Measurements from ENCODE around the gene ASIP. TPM values are rescaled to one million over a fixed set of nuclear protein-coding genes. Genes with fewer than 3 reads are reported as not detected.

Gene ASIP
- total and polyA plus RNA-seq, 2 of the 4 experiments (the other 2 are of a cell fraction) = not detected

DNA sequence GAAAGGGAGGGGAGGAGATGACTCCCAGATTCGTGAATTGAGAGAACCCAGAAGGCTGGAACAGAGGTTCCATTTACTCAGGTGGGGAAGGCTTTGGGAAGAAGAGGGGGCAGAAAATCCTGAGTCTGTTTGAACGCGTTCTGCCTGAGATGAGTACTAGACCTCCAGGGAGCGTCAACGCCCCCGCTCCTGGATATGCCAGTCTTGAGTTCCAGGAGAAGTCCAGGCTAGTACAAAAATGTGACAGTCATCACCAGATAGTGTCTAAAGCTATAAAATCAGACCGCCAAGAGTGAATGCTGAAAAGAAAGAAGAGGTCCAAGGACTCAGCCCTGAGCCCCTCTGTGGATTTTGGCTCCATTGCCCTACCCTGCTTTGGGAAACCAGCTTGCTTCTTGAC is 53.3 kb downstream of the ASIP start:
- peaks cover 49% of the 10 kb centered on the region for H3K36me3 ChIP-seq (ENCODE audit: control insufficient read depth, insufficient read depth, low read length)

More for the DNA sequence above, 53.3 kb downstream of the ASIP start:
- Histone ChIP-seq H2BK15ac (ENCODE audit: low read depth, low read length) (no peak overlapping the region), H2AK9ac (replicated peaks; ENCODE audit: low read depth, low read length, poor library complexity) (no peak overlapping the region), H3K27me3 (ENCODE audit: control insufficient read depth, insufficient read depth, low read length) (no peaks in the 10 kb centered on the region), H3K4me1 (ENCODE audit: control insufficient read depth, insufficient read depth, low read length) (no peaks in the 10 kb centered on the region), H3K4me3 (ENCODE audit: insufficient read depth, low read depth, low read length) (no peak overlapping the region), H3K9me1 (ENCODE audit: insufficient read depth, low read length) (0 out of 2 replicates have a peak, but pooled peaks cover 3% of the 10 kb centered on the region), H3K4ac (ENCODE audit: low read depth, low read length) (no peak overlapping the region), H4K8ac (ENCODE audit: low read depth in 2 of 2, low read length in 2 of 2) (no peak overlapping the region), H2BK5ac (ENCODE audit: low read depth, low read length, poor library complexity, severe bottlenecking) (no peak overlapping the region), H3K79me1 (ENCODE audit: low read depth in 1 of 2, low read length in 2 of 2) (peaks cover 28 to 55% of the 10 kb centered on the region in 2 experiments), H4K91ac (ENCODE audit: insufficient read depth, low read depth, low read length) (no peak overlapping the region), H2BK20ac (ENCODE audit: low read depth, low read length) (no peak overlapping the region), H3K27ac (ENCODE audit: insufficient read depth, low read length) (no peak overlapping the region), H4K20me1 (ENCODE audit: insufficient read depth, low read length) (peaks cover 36% of the 10 kb centered on the region; the same call in 1 of the 2 replicates), H4K5ac (ENCODE audit: low read depth, low read length) (no peak overlapping the region), H3K18ac (ENCODE audit: low read depth, low read length) (no peak overlapping the region), H3K9me3 (ENCODE audit: control insufficient read depth, insufficient read depth, low read length) (no peaks in the 10 kb centered on the region), H2AFZ (replicated peaks; ENCODE audit: low read length, poor library complexity) (no peak overlapping the region), H2AK5ac (ENCODE audit: low read depth, low read length) (no peak overlapping the region), H3K14ac (replicated peaks; ENCODE audit: low read depth, low read length) (no peak overlapping the region), H3K4me2 (ENCODE audit: low read depth, low read length) (no peak overlapping the region), H3K56ac (ENCODE audit: extremely low read depth, insufficient read depth, low read length) (no peak overlapping the region), H2BK120ac (ENCODE audit: low read depth, low read length) (no peak overlapping the region), H3K23ac (ENCODE audit: low read depth, low read length) (no peak overlapping the region), H3K9ac (ENCODE audit: low read depth, low read length) (no peak overlapping the region)
- in situ Hi-C loops (cut with MboI; ENCODE audit: low sequenced_read_pairs) (no loop called here), dilution Hi-C loops (cut with HindIII; ENCODE audit: low sequenced_read_pairs, unreplicated experiment) (no loop called here), intact Hi-C loops (cut with micrococcal nuclease) (no loop called here)
- ATAC-seq (ENCODE audit: low read depth) = no peak
- CTCF ChIA-PET = no interaction called here
- TF ChIP-seq, protein P1, sequence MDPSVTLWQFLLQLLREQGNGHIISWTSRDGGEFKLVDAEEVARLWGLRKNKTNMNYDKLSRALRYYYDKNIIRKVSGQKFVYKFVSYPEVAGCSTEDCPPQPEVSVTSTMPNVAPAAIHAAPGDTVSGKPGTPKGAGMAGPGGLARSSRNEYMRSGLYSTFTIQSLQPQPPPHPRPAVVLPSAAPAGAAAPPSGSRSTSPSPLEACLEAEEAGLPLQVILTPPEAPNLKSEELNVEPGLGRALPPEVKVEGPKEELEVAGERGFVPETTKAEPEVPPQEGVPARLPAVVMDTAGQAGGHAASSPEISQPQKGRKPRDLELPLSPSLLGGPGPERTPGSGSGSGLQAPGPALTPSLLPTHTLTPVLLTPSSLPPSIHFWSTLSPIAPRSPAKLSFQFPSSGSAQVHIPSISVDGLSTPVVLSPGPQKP (IDR thresholded peaks at IDR 0.05; ENCODE audit: borderline replicate concordance, low read depth, low read length) = no peak
- TF ChIP-seq CEBPB (IDR thresholded peaks at IDR 0.05; ENCODE audit: low read depth, low read length) (no peak), RAD21 (IDR thresholded peaks at IDR 0.05; ENCODE audit: low read length) (no peak), MXI1 (IDR thresholded peaks at IDR 0.05; ENCODE audit: borderline replicate concordance, low read depth, low read length) (no peak), SMC3 (IDR thresholded peaks at IDR 0.05; ENCODE audit: low read depth, low read length) (no peak), MAFK (IDR thresholded peaks at IDR 0.05; ENCODE audit: low read depth, low read length) (no peak), MAZ (IDR thresholded peaks at IDR 0.05; ENCODE audit: borderline replicate concordance, low read depth, low read length) (no peak), POLR2A (IDR thresholded peaks at IDR 0.05; ENCODE audit: low read depth, low read length) (no peak), RFX5 (IDR thresholded peaks at IDR 0.05; ENCODE audit: low read depth, low read length) (no peak), FOS (IDR thresholded peaks at IDR 0.05; ENCODE audit: low read depth, low read length) (no peak), BHLHE40 (IDR thresholded peaks at IDR 0.05; ENCODE audit: low read depth, low read length) (no peak), NFE2L2 (IDR thresholded peaks at IDR 0.05; ENCODE audit: low read depth, low read length) (no peak), RCOR1 (IDR thresholded peaks at IDR 0.05; ENCODE audit: insufficient replicate concordance, low read length) (no peak), CHD1 (IDR thresholded peaks at IDR 0.05; ENCODE audit: low read depth, low read length) (no peak)
- TF ChIP-seq, protein P2, sequence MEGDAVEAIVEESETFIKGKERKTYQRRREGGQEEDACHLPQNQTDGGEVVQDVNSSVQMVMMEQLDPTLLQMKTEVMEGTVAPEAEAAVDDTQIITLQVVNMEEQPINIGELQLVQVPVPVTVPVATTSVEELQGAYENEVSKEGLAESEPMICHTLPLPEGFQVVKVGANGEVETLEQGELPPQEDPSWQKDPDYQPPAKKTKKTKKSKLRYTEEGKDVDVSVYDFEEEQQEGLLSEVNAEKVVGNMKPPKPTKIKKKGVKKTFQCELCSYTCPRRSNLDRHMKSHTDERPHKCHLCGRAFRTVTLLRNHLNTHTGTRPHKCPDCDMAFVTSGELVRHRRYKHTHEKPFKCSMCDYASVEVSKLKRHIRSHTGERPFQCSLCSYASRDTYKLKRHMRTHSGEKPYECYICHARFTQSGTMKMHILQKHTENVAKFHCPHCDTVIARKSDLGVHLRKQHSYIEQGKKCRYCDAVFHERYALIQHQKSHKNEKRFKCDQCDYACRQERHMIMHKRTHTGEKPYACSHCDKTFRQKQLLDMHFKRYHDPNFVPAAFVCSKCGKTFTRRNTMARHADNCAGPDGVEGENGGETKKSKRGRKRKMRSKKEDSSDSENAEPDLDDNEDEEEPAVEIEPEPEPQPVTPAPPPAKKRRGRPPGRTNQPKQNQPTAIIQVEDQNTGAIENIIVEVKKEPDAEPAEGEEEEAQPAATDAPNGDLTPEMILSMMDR (conservative IDR thresholded peaks at IDR 0.05; ENCODE audit: low read depth, low read length) = no peak
- TF ChIP-seq, protein P3, sequence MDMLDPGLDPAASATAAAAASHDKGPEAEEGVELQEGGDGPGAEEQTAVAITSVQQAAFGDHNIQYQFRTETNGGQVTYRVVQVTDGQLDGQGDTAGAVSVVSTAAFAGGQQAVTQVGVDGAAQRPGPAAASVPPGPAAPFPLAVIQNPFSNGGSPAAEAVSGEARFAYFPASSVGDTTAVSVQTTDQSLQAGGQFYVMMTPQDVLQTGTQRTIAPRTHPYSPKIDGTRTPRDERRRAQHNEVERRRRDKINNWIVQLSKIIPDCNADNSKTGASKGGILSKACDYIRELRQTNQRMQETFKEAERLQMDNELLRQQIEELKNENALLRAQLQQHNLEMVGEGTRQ (IDR thresholded peaks at IDR 0.05; ENCODE audit: low read depth, low read length) = no peak
- POLR2A ChIA-PET (ENCODE audit: unreplicated experiment) = no interaction called here
- WGBS, 2 experiments (ENCODE audit: extremely low coverage in 2 of 2, insufficient read length in 1 of 2) = 94% methylated on average over 7 of the region's 7 CpGs; no CpG with 5 or more reads in 1 of the 2 experiments
- BruUV-seq (replicated peaks) = no TSS peak
- no peak for DNase-seq
